Endothelial cell of umbilical vein (primary cell): ENCODE data around the gene PM20D1. TPM values are rescaled to one million over a fixed set of nuclear protein-coding genes. Genes with fewer than 3 reads are reported as not detected.

Source experiments
- BruUV-seq: library from RNA; stranded (reverse); fragments of 400-500 nt; replicated peaks from 2 replicates; lab custom pipeline; 2021; lab: Mats Ljungman, UMichigan
- CTCF ChIA-PET: fragments of 300-600, 350-600 bp; sonication (Branson Sonifier 250); formaldehyde crosslinking; loops from one replicate; lab custom pipeline; 2021; ENCODE audit warnings: antibody characterized with exemption, inconsistent platforms; lab: Charles Lee
- POLR2A ChIA-PET: fragments of 300-600, 350-600 bp; sonication (Branson Sonifier 250); formaldehyde crosslinking; loops from one replicate; lab custom pipeline; 2021; ENCODE audit warnings: antibody characterized with exemption, inconsistent platforms; lab: Charles Lee
- DNase-seq: peaks from one replicate; pipeline ENCODE4 v3.0.0-alpha.2; 2011; ENCODE audit warnings: low read depth, low spot score
- FAIRE-seq: peaks from 2 replicates; lab custom pipeline; 2011; peaks lifted over from hg19 to GRCh38; lab: Jason Lieb, UNC
- H2AFZ ChIP-seq: 2 replicates; pipeline ENCODE4 v1.6.0; 2012; ENCODE audit warnings: low read depth, low read length, control low read depth, inconsistent platforms
- H3K27ac ChIP-seq: 2 replicates; pipeline ENCODE4 v1.5.1; 2011; ENCODE audit warnings: low read depth, mild to moderate bottlenecking, control low read depth, low read length, moderate library complexity; ENCODE audit not compliant: insufficient read depth
- H3K27me3 ChIP-seq, 2 experiments: 2 replicates each; pipeline versions ENCODE4 v1.6.0 to v1.6.1; 2011; ENCODE audit warnings: low read length in 2 of 2, mixed read lengths in 1 of 2; ENCODE audit not compliant: control insufficient read depth in 2 of 2, insufficient read depth in 2 of 2
- H3K36me3 ChIP-seq, 2 experiments: 2 replicates in 1 of 2; 3 replicates in 1 of 2; pipeline ENCODE4 v1.5.1; 2011; ENCODE audit warnings: low read length in 2 of 2, mild to moderate bottlenecking in 1 of 2, moderate library complexity in 1 of 2; ENCODE audit not compliant: control insufficient read depth in 2 of 2, insufficient read depth in 2 of 2; ENCODE audit errors: extremely low read depth in 1 of 2
- H3K4me1 ChIP-seq: 3 replicates; pipeline ENCODE4 v1.5.1; 2011; ENCODE audit warnings: mild to moderate bottlenecking, low read length; ENCODE audit not compliant: control insufficient read depth, insufficient read depth; ENCODE audit errors: extremely low read depth
- H3K4me2 ChIP-seq: 2 replicates; pipeline ENCODE4 v1.6.1; 2011; ENCODE audit warnings: low read length, control low read depth, mixed read lengths; ENCODE audit not compliant: insufficient read depth
- H3K4me3 ChIP-seq, 3 experiments: fragments of 200-600 bp in 1 of 3; sonication (generic), shearing (Covaris generic) in 1 of 3; replicated peaks in 1 of 3; 2 replicates each; pipeline ENCODE4 v1.5.1; 2011 to 2016; ENCODE audit warnings: control low read depth in 3 of 3, low read length in 3 of 3, mild to moderate bottlenecking in 2 of 3, inconsistent platforms in 1 of 3, low read depth in 1 of 3, moderate library complexity in 1 of 3; ENCODE audit not compliant: insufficient read depth in 1 of 3
- H3K79me2 ChIP-seq: 2 replicates; pipeline ENCODE4 v1.6.0; 2012; ENCODE audit warnings: low read length, inconsistent platforms; ENCODE audit not compliant: control insufficient read depth, insufficient read depth
- H3K9ac ChIP-seq: replicated peaks from 2 replicates; pipeline ENCODE3; 2011; ENCODE audit warnings: low read length, control low read depth; ENCODE audit not compliant: insufficient read depth; ENCODE audit errors: extremely low read depth
- H3K9me1 ChIP-seq: replicated peaks from 3 replicates; pipeline ENCODE4 v1.6.0; 2011; ENCODE audit warnings: mild to moderate bottlenecking, low read length; ENCODE audit not compliant: control insufficient read depth, insufficient read depth; ENCODE audit errors: extremely low read depth
- H3K9me3 ChIP-seq: replicated peaks from 2 replicates; pipeline ENCODE4 v1.5.1; 2012; ENCODE audit warnings: low read length, inconsistent platforms; ENCODE audit not compliant: control insufficient read depth, insufficient read depth
- H4K20me1 ChIP-seq: replicated peaks from 2 replicates; pipeline ENCODE3; 2011; ENCODE audit warnings: mild to moderate bottlenecking, low read length; ENCODE audit not compliant: control insufficient read depth, insufficient read depth; ENCODE audit errors: extremely low read depth
- EZH2 ChIP-seq: IDR thresholded peaks from 2 replicates; pipeline ENCODE4 v1.6.1; 2012; ENCODE audit warnings: borderline replicate concordance, low read depth, mild to moderate bottlenecking, moderate library complexity, low read length, inconsistent platforms; ENCODE audit not compliant: severe bottlenecking
- FOS ChIP-seq: IDR thresholded peaks from 2 replicates; pipeline ENCODE4 v1.6.1; 2011; ENCODE audit warnings: mild to moderate bottlenecking, low read length, moderate library complexity, borderline replicate concordance; ENCODE audit not compliant: insufficient read depth
- GATA2 ChIP-seq: IDR thresholded peaks from 2 replicates; pipeline ENCODE4 v1.7.0; 2011; ENCODE audit warnings: low read depth, mild to moderate bottlenecking, moderate library complexity, mixed read lengths, low read length; ENCODE audit not compliant: insufficient read length, insufficient read depth
- JUN ChIP-seq: IDR thresholded peaks from 2 replicates; pipeline ENCODE4 v1.6.1; 2011; ENCODE audit warnings: borderline replicate concordance, low read depth; ENCODE audit not compliant: insufficient read length, insufficient read depth
- MYC ChIP-seq: IDR thresholded peaks from one replicate; pipeline ENCODE4 v1.6.1; 2011; ENCODE audit warnings: mild to moderate bottlenecking, low read depth, low read length
- POLR2A ChIP-seq: IDR thresholded peaks from 2 replicates; pipeline ENCODE4 v1.6.1; 2012; ENCODE audit warnings: low read depth, mild to moderate bottlenecking, control low read depth, low read length
- POLR2AphosphoS5 ChIP-seq: IDR thresholded peaks from 2 replicates; pipeline ENCODE4 v1.6.1; 2012; ENCODE audit warnings: low read depth, mild to moderate bottlenecking, control low read depth, low read length, moderate library complexity; ENCODE audit not compliant: insufficient read depth
- dilution Hi-C: fragments of 300-500 bp; cut with MboI; formaldehyde crosslinking; loops from one replicate; pipeline ENCODE4 v1.15.0; 2019; ENCODE audit warnings: low sequenced_read_pairs; ENCODE audit not compliant: extremely low pct_ligation_motif_present
- intact Hi-C: fragments of 100-400 bp; cut with micrococcal nuclease; formaldehyde crosslinking; loops from one replicate; pipeline ENCODE4 v1.10.0; 2022
- polyA plus RNA-seq, 4 experiments: library from polyadenylated mRNA; depleted of rRNA in 3 of 4; stranded (reverse) in 3 of 4; unstranded in 1 of 4; fragments of >200 nt; gene quantifications; 2 replicates each; pipeline versions ENCODE4 v1.2.1 to v1.2.3, GENCODE V29; 2011 to 2012; ENCODE audit warnings: missing spikeins in 1 of 4
- total RNA-seq: library from RNA; stranded (reverse); gene quantifications from 2 replicates; pipeline ENCODE4 v1.2.3, GENCODE V29; 2021
- TF ChIP-seq, protein P1 (sequence below), 2 donors: IDR thresholded peaks; 1 replicate in 1 of 2; 2 replicates in 1 of 2; pipeline ENCODE4 v1.5.1; 2011; ENCODE audit warnings: low read length in 2 of 2, mild to moderate bottlenecking in 2 of 2, moderate library complexity in 2 of 2, control low read depth in 1 of 2, inconsistent platforms in 1 of 2, low read depth in 1 of 2; ENCODE audit not compliant: insufficient read depth in 1 of 2; ENCODE audit errors: extremely low read depth in 1 of 2
- TF ChIP-seq, protein P2 (sequence below): IDR thresholded peaks from 2 replicates; pipeline ENCODE4 v1.6.1; 2011; ENCODE audit not compliant: insufficient read depth, insufficient read length

PM20D1 gene
- total and polyA plus RNA-seq, 2 donors (not counting 3 experiments of a cell fraction or from before 2014, with no cell fraction given), result 0.11 TPM; not detected in 1

GRCh38 chr1:205797168-205797567, 52.8 kb downstream of the PM20D1 start:
- Histone ChIP-seq H3K36me3 (peaks cover 0 to 31% of the 10 kb centered on the region in 2 experiments), H3K9ac (no peak overlapping the region), H3K4me1 (no peaks in the 10 kb centered on the region), H4K20me1 (no peaks in the 10 kb centered on the region), H3K27ac (no peak overlapping the region), H3K27me3 (no peaks in the 10 kb centered on the region), H3K9me3 (no peaks in the 10 kb centered on the region), H3K4me3 (no peak overlapping the region), H3K9me1 (no peaks in the 10 kb centered on the region), H3K79me2 (no peaks in the 10 kb centered on the region), H2AFZ (no peak overlapping the region), H3K4me2 (no peak overlapping the region)
- FAIRE-seq (no peak), DNase-seq (no peak)
- ChIA-PET CTCF (interaction anchor here (2.4 to 12.5 kb wide), 2 partner anchors 110 to 181 kb away, joined by 8 to 403 read pairs; no protein-coding TSS in a partner anchor), POLR2A (no interaction called here)
- no TSS peak for BruUV-seq
- TF ChIP-seq POLR2AphosphoS5 (no peak), POLR2A (no peak), JUN (no peak), FOS (no peak), MYC (no peak), GATA2 (no peak), EZH2 (no peak)
- TF ChIP-seq, protein P1, sequence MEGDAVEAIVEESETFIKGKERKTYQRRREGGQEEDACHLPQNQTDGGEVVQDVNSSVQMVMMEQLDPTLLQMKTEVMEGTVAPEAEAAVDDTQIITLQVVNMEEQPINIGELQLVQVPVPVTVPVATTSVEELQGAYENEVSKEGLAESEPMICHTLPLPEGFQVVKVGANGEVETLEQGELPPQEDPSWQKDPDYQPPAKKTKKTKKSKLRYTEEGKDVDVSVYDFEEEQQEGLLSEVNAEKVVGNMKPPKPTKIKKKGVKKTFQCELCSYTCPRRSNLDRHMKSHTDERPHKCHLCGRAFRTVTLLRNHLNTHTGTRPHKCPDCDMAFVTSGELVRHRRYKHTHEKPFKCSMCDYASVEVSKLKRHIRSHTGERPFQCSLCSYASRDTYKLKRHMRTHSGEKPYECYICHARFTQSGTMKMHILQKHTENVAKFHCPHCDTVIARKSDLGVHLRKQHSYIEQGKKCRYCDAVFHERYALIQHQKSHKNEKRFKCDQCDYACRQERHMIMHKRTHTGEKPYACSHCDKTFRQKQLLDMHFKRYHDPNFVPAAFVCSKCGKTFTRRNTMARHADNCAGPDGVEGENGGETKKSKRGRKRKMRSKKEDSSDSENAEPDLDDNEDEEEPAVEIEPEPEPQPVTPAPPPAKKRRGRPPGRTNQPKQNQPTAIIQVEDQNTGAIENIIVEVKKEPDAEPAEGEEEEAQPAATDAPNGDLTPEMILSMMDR (IDR thresholded peaks at IDR 0.05; ENCODE audit: extremely low read depth in 1 of 2, insufficient read depth in 1 of 2, low read depth in 1 of 2, low read length in 2 of 2), result no peak
- TF ChIP-seq, protein P2, sequence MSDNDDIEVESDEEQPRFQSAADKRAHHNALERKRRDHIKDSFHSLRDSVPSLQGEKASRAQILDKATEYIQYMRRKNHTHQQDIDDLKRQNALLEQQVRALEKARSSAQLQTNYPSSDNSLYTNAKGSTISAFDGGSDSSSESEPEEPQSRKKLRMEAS, result no peak
- dilution Hi-C loops, result no loop called here
- intact Hi-C loops, result no loop called here
